Measurements from ENCODE around the gene ST6GALNAC4. TPM values are rescaled to one million over a fixed set of nuclear protein-coding genes. Genes with fewer than 3 reads are reported as not detected.

ST6GALNAC4 gene
- total RNA-seq, 4 donors from 2014 or later = 9.6 to 39.1 (median 21.4) TPM

DNA sequence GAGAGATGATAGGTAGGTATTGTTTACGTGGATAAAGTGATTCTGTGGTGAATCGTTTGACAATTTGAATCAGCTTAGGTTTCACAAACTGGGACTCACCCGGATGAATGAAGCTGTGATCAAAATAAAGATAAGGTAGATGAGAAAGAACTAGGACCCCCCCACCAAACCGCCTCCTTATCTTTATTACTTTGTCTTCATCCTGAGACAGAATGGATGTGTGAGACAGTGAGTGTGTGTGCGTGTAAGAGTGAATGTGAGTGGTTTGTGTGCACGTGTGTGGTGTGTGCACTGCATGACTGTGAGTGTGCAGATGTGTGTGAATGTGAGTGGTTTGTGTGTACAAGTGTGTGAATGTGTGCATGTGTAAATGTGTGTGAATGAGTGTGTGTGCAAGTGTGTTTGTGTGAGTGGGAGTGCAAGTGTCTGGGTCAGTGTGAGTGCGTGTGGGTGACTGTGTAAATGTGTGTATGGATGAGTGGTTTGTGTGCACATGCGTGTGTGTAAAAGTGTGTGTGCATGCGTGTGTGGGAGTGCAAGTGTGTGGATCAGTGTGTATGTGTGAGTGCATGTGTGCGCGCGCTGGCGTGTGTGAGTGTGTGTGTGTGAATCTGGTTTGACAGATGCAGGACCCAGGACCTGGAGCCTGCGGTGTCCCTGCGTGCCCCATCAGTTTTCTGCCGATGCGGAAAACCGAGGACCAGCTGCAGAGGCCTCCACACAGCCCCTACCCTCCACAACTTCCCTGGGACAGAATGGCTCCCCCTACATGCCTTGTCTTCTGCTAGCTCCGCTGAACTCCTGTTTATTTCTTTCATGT, 51.0 kb downstream of the ST6GALNAC4 start:
- no peak for TF ChIP-seq CTCF (IDR thresholded peaks at IDR 0.05; ENCODE audit: low read depth)

GRCh38 chr9:127863191-127863621, 53.6 kb downstream of the ST6GALNAC4 start:
- no peak for TF ChIP-seq CTCF (IDR thresholded peaks at IDR 0.05; ENCODE audit: low read depth)

DNA sequence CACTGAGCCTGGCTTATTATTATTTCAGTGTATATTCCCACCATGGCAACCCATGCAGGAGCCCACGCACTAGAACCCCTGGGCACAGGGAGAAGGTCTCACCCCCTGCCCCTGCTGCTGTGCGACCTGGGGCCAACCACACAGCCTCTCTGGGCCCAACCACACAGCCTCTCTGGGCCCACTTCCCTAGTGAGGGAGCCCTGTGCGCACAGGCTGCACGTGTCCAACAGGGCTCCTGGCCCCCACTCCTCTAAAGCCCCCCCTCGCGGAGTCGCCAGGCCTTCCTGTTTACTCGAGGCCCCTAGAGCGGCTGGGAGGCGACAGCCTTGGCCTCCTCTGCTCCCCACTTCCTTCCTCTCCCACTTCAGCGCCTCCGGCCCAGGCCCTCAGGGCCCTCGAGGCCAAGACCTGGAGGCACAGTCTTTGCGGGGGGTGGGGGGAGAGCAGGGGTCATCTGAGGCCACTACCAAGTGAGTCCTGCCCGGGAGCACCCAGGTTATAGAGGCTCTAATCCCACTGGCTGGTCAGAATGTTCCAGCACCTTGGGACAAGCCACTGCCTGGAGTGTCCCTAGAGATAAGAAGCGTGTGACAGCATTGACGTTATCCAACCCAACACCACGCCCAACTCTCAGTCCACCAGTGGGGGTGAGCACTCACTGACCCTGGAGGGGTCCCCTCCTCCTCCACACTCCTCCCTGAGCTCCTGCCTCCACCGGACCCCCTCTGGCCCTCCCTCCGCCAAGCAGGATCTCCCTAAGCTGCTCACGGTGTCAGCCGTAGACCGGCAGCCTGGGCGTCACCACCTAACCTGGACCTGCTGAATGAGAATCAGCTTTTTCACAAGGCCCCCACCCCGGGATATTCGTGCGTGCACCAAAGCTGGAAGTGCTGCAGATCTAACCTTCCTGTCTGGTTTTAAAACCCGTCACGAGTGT, 54.5 kb downstream of the ST6GALNAC4 start:
- TF ChIP-seq CTCF (IDR thresholded peaks at IDR 0.05; ENCODE audit: low read depth) = no peak

GRCh38 chr9:127860779-127861178, 56.1 kb downstream of the ST6GALNAC4 start:
- no peak for TF ChIP-seq CTCF (IDR thresholded peaks at IDR 0.05; ENCODE audit: low read depth)

DNA sequence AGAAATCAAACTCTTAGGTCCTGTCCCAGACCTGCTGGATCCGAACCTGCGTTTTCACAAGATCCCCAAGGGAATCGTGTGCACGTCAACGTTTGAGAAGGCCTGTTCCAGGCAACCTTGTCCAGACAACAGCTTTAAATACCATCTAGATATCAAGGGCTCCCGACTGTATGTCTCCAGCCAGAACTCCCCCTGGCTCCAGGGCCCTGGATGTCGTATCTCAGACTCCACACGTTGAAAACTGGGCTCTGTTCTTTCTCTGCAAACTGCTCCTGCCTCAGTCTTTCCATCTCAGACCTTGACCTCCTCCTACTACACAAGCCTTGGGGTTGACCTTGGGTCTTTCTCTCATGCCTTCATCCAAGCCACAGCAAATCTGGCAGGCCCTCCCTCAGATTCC, 56.6 kb downstream of the ST6GALNAC4 start:
- no peak for TF ChIP-seq CTCF (IDR thresholded peaks at IDR 0.05; ENCODE audit: low read depth)

DNA sequence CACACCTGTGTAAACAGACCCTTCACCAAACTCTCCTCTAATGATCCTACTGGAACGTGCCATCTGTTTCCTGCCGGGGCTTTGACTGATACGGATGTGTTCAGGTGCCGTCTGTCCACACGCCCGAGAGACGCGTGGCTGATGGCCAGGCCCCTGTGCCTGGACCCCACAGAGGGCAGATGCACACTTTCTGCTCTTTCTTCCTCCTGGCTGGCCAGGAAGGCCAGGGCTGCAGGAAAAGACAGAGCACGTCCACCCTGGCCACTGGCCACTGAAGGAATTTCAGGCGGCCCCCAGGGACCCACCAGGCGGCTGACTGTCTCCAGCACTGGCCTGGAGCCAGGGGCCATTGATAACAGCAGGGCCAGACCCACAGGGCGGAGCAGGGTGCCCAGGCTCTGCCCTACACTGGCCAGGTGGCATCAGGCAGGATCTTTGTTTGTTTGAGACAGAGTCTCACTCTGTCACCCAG, 58.8 kb downstream of the ST6GALNAC4 start:
- no peak for TF ChIP-seq CTCF (IDR thresholded peaks at IDR 0.05; ENCODE audit: low read depth)

Small RNAs within 50 kb of the gene (small RNA-seq; reads per million reads assigned to genes)
- gene MIR4672 = not detected

Other genes starting within 250 kb of the ST6GALNAC4 start
- gene CFAP157, start 210.1 kb downstream of the ST6GALNAC4 start, total RNA-seq = not detected
- 10 to 100 TPM in 3 of 4 donors, 1 to 10 TPM in 1; 9.9 to 32.8 (median 17.2) TPM for gene PTRH1, start 201.4 kb downstream of the ST6GALNAC4 start, total RNA-seq
- under 1 TPM in 1 of 4 donors, not detected in 3; 0.16 TPM for gene TTC16, start 201.0 kb downstream of the ST6GALNAC4 start, total RNA-seq
- gene TOR2A, start 181.7 kb downstream of the ST6GALNAC4 start, total RNA-seq = 10 to 100 TPM in 2 of 4 donors, 1 to 10 TPM in 2; 4.1 to 14.3 (median 8.8) TPM
- gene SH2D3C, start 138.4 kb downstream of the ST6GALNAC4 start, total RNA-seq = 10 to 100 TPM in 1 of 4 donors, 1 to 10 TPM in 3; 6.8 to 23.0 (median 8.4) TPM
- gene CDK9, start 131.0 kb downstream of the ST6GALNAC4 start, total RNA-seq = 10 to 100 TPM; 44.0 to 91.4 (median 56.2) TPM
- 100 to 1,000 TPM in 1 of 4 donors, 10 to 100 TPM in 3; 42.0 to 230 (median 75.4) TPM for gene FPGS, start 114.2 kb downstream of the ST6GALNAC4 start, total RNA-seq
- gene ENG, start 62.4 kb downstream of the ST6GALNAC4 start, total RNA-seq = 100 to 1,000 TPM in 1 of 4 donors, 10 to 100 TPM in 3; 37.9 to 153 (median 50.8) TPM
- gene AK1, start 39.4 kb downstream of the ST6GALNAC4 start, total RNA-seq = 10 to 100 TPM; 14.2 to 35.6 (median 19.1) TPM
- 100 to 1,000 TPM; 101 to 287 (median 176) TPM for gene ST6GALNAC6, start 17.4 kb downstream of the ST6GALNAC4 start, total RNA-seq
- 1 to 10 TPM in 2 of 4 donors, under 1 TPM in 1, not detected in 1; 0.44 to 2.3 (median 1.0) TPM for gene PIP5KL1, start 13.7 kb upstream of the ST6GALNAC4 start, total RNA-seq
- 10 to 100 TPM in 2 of 4 donors, 1 to 10 TPM in 2; 7.5 to 14.2 (median 9.6) TPM for gene DPM2, start 20.8 kb upstream of the ST6GALNAC4 start, total RNA-seq
- 10 to 100 TPM in 1 of 4 donors, 1 to 10 TPM in 3; 4.8 to 21.2 (median 8.1) TPM for gene EEIG1, start 63.9 kb upstream of the ST6GALNAC4 start, total RNA-seq
- 1 to 10 TPM; 3.6 to 9.5 (median 8.9) TPM for gene NAIF1, start 150.3 kb upstream of the ST6GALNAC4 start, total RNA-seq
- 10 to 100 TPM; 13.4 to 60.1 (median 19.5) TPM for gene SLC25A25, start 151.2 kb upstream of the ST6GALNAC4 start, total RNA-seq
- 10 to 100 TPM; 24.5 to 40.3 (median 25.8) TPM for gene PTGES2, start 210.7 kb upstream of the ST6GALNAC4 start, total RNA-seq
- gene LCN2, start 232.4 kb upstream of the ST6GALNAC4 start, total RNA-seq = 1 to 10 TPM in 1 of 4 donors, not detected in 3; 1.6 TPM
- gene BBLN, start 243.2 kb upstream of the ST6GALNAC4 start, total RNA-seq = 100 to 1,000 TPM in 3 of 4 donors, 10 to 100 TPM in 1; 57.7 to 307 (median 228) TPM